GM19438 (cell line): Measurements from ENCODE around the gene NKX6-2.

Source experiments
- ATAC-seq: cut with Tn5 transposase; IDR thresholded peaks from one replicate; pipeline ENCODE4 v1.9.1; 2021; ENCODE audit warnings: low read depth; ENCODE audit not compliant: unreplicated experiment

Gene NKX6-2

GRCh38 chr10:132813560-132814468 lies 27.9 kb upstream of the NKX6-2 start:
- ATAC-seq = no peak

GRCh38 chr10:132813001-132813401 lies 27.1 kb upstream of the NKX6-2 start:
- ATAC-seq = no peak

- ATAC-seq = no peak
Measured at GRCh38 chr10:132812520-132812919, 26.6 kb upstream of the NKX6-2 start.

- ATAC-seq = no peak
Measured at GRCh38 chr10:132811891-132812481, 26.0 kb upstream of the NKX6-2 start.

- ATAC-seq = no peak
Measured at GRCh38 chr10:132810807-132811700, 25.1 kb upstream of the NKX6-2 start.

GRCh38 chr10:132810141-132810806 lies 24.3 kb upstream of the NKX6-2 start:
- no peak for ATAC-seq

- no peak for ATAC-seq
Measured at GRCh38 chr10:132809232-132810140, 23.5 kb upstream of the NKX6-2 start.

- no peak for ATAC-seq
Measured at GRCh38 chr10:132808383-132809231, 22.7 kb upstream of the NKX6-2 start.

- no peak for ATAC-seq
Measured at GRCh38 chr10:132807621-132808049, 21.7 kb upstream of the NKX6-2 start.

GRCh38 chr10:132806561-132807003 lies 20.6 kb upstream of the NKX6-2 start:
- ATAC-seq = no peak

GRCh38 chr10:132806110-132806509 lies 20.2 kb upstream of the NKX6-2 start:
- ATAC-seq = no peak

GRCh38 chr10:132805599-132805998 lies 19.7 kb upstream of the NKX6-2 start:
- no peak for ATAC-seq

- no peak for ATAC-seq
Measured at GRCh38 chr10:132804785-132805426, 19.0 kb upstream of the NKX6-2 start.

GRCh38 chr10:132804287-132804686 lies 18.3 kb upstream of the NKX6-2 start:
- no peak for ATAC-seq

GRCh38 chr10:132803416-132804210 lies 17.7 kb upstream of the NKX6-2 start:
- no peak for ATAC-seq

GRCh38 chr10:132802694-132803320 lies 16.9 kb upstream of the NKX6-2 start:
- ATAC-seq = no peak

GRCh38 chr10:132802048-132802447 lies 16.1 kb upstream of the NKX6-2 start:
- ATAC-seq = no peak
